Activated CD4-positive, alpha-beta T cell treated with anti-CD3 and anti-CD28 coated beads for 24 hours (primary cell): ENCODE results near the gene MYD88.

ENCODE experiments used
- DNase-seq, 2 donors: peaks; one replicate each; pipeline ENCODE4 v3.0.0-alpha.2; 2020; ENCODE audit warnings: low read depth in 2 of 2

MYD88 gene

DNA sequence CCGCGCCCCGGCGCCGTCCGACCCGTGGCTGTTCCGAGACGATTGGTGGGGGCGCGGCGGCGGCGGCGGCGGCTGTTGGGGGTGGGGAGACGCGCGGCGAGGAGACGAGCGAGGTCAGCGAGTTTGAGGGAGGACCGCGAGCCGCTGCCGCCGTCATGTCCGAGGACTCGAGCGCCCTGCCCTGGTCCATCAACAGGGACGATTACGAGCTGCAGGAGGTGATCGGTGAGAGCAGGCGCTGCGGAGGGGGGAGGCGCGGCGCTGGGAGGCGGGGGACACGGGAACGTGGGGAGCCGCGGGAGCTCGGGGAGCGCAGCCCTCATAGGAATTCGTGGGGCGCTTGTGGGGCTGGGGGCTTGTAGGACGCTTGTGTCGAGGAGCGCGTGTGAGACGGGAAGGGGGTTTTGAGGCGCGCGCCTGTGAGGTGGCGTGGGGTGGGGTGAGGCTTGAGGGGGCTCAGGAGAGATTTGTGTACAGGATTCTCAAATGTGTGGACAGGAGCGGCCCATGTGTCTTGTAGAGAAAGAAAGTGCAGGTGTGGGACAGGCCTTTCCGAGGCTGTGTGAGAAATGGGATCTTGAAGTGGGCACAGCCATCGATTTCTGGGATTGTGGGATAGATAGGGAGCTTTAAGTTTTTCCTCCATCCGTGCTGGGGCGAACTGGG is 27.4 kb downstream of the MYD88 start:
- peak in 1 of 2 donors; percentile 18 for DNase-seq

DNA sequence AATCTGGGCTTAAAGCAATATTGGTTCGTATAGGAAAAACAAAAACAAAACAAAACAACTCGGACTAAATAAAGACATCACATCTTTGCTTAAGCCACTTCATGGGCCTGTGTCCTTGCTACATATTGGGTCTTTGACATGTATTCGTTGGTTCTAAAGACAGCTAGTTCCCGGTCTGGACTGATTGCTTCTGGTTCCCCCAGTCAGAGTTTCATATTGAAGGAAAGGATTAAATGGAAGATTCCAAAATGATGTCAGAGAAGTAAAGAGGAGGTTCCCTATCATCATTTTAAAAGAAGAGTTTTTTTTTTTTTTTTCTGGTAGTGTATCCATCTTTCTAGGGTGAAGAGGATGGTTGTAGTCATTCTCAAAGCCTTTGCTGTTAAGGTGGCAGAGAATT is 29.1 kb downstream of the MYD88 start:
- no peak for DNase-seq

DNA sequence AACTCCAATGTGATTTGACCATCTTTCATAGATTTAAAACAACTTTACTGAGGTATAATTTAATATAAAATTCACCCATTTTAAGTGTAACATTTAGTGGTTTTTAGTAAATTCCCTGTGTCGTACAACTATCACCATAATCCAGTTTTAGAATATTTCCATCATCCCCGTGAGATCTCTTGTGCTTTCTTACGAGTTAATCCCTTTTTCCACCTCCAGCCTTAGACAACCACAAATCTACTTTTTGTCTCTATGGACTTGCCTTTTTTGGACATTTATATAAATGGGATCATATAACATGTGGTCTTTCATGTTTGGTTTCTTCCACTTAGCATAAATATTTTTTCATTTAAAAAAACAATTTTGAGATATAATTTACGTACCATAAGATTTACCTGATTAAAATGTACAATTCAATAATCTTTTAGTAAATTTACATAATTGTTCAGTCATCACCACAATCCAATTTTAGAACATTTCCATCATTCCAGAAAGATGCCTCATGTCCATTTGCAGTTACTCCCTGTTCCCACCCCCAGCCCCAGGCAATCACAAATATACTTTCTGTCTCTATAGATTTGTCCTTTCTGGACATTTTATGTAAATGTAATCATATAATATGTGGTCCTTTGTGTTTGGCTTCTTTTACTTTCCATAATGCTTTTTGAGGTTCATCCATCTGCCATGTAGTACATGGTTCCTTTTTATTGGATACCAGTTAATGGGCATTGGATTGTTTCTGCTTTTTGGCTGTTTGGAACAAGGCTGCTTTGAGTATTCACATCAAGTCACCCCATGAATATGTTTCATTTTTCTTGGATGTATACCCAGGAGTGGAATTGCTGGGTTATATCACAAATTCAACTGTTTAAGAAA is 29.9 kb downstream of the MYD88 start:
- DNase-seq, result no peak

DNA sequence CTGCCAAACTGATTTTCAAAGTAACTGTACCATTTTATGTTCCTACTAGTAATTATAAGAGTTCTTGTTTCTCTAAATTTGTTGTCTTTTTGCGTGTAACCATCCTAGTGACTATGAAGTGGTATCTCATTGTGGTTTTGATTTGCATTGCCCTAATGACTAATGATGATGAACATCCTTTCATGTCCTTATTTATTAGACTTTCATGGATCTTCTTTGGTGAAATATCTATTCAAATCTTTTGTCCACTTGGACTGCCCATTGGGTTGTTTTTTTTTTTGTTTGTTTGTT is 30.5 kb downstream of the MYD88 start:
- no peak for DNase-seq

DNA sequence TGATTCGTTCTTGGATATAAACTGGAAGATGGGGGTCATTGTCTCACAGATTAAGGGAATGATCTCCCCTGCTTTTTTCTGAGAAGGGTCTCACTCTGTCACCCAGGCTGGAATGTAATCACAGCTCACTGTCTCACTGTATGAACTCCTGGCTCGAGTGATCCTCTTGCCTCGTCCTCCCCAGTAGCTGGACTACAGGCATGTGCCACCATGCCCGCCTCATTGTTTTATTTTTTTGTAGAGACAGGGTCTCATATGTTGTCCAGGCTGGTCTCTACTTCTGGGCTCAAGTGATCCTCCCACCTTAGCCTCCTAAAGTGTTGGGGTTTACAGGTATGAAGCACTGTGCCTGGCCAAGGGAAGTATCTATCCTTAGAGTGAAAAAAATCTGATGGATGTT is 32.3 kb downstream of the MYD88 start:
- no peak for DNase-seq

DNA sequence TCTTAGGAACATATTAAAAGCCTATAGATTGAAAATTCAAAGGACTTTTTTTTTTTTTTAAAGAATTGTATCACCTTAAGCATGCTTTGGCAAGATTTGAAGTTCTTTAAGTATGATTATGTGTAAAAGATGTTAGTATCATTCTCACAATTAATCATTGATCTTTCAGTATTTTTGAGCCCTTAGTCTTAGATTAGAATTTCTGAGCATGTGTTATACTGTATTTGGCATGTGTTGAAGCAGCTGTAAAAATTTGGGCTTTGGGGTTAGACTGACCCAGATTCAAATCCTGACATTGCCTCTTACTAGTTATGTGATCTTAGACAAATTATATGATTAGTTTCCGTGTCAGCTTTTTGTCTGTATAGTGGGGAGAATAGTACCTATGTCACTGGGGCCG is 33.2 kb downstream of the MYD88 start:
- DNase-seq, result no peak

DNA sequence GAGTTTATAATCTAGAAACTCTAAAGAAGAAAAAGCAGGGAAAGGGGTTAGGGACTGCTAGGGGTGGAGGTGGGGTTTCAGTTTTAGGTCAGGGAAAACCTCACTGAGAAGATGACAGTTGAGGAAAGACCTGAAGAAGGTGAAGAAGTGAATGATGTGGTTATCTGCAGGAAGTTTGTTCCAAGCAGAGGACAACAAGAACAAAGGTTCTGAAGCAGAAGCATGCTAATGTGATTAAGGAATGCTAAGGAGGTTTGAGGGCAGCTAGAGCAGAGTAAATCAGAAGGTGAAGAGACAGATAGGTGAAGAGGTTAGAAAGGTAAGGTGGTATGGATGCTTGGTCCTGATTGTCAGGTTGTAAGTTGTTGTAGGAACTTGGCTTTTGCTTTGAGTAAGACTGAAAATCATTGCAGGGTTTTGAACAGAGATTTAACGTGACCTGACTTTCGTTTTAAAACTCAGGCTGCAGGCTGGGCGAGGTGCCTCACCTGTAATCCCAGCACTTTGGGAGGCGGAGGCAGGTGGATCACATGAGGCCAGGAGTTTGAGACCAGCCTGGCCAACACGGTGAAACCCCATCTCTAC is 35.5 kb downstream of the MYD88 start:
- DNase-seq, result no peak

DNA sequence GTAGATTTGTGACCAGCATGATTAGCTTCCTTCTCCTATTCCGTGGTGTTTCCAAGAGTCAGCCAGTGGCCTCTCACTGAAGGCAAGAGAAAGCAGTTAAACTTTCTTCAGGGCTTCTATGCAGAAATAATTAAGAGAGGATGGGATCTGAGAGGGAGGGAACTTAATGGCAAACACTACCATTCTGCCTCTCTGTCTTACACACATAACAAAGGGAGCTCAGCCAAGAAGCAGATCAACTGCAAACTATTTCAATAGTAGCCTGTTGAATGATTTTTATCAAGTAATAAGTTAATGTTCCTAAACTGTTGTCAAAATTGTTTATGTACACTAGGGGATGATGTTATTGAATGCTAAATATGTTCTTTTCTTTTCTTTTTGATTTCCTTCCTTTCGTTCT is 38.7 kb downstream of the MYD88 start:
- no peak for DNase-seq

DNA sequence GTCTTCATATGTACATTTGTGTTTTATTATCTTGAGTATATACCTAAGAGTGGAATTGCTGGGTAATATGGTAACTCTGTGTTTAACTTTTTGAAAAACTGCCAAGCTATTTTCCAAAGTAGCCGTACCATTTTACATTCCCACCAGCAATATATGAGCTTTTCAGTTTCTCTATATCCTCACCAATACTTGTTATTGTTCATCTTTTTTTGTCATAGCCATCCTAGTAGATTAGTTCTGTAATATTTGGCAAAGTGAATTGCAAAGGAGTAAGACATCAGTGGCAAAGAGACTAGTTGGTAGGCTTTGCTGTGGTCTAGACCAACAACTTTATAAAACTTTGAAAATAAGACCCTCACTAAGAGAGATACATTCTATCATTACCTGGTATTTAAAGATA is 48.3 kb downstream of the MYD88 start:
- no peak for DNase-seq

DNA sequence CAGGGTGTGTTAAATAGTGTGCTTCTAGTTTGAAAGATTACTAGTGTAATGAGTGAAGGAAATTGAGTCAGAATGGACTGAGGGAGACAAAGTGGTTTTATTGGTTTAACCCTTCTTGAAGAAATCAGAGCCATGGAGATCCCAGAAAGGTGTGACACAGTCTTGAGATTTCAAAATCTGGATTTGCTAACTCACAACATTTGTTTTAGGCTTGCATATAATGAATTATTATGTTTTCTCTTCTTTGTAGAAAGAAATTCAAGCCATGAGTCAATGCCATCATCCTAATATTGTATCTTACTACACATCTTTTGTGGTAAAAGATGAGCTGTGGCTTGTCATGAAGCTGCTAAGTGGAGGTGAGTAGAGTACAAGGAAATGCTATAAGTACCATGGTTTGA is 52.0 kb downstream of the MYD88 start:
- DNase-seq, result no peak
